ENCODE data around the gene ELL. TPM values are rescaled to one million over a fixed set of nuclear protein-coding genes. Genes with fewer than 3 reads are reported as not detected.
A peak's percentile ranks its signal among the peaks of the same experiment; 100 is the strongest.

Gene ELL
- total RNA-seq (10 to 100 TPM in 3 of 5 donors, 1 to 10 TPM in 2; 8.0 to 88.7 (median 13.5) TPM), polyA plus RNA-seq (10 to 100 TPM in 1 of 3 donors, 1 to 10 TPM in 2; 4.1 to 12.7 (median 8.1) TPM)
- long read RNA-seq, donor 1, full-length matches to known transcripts = 1 of 1 reads
- long read RNA-seq, donor 1, partial matches to known transcripts = 0 of 1 reads
- long read RNA-seq, donor 1, other reads (novel, unspliced or antisense) = 0 of 1 reads
- long read RNA-seq, donor 2, full-length matches to known transcripts = 2 of 2 reads
- long read RNA-seq, donor 2, partial matches to known transcripts = 0 of 2 reads
- long read RNA-seq, donor 2, other reads (novel, unspliced or antisense) = 0 of 2 reads
- long read RNA-seq, donor 3, full-length matches to known transcripts = 1 of 1 reads
- long read RNA-seq, donor 3, partial matches to known transcripts = 0 of 1 reads
- long read RNA-seq, donor 3, other reads (novel, unspliced or antisense) = 0 of 1 reads
- long read RNA-seq, donor 4 = 0 reads
- long read RNA-seq, donor 5, partial matches to known transcripts = 0 of 1 reads
- long read RNA-seq, donor 5, other reads (novel, unspliced or antisense) = 0 of 1 reads
- long read RNA-seq, donor 6, full-length matches to known transcripts = 3 of 2,551 reads
- long read RNA-seq, donor 6, partial matches to known transcripts = 1,408 of 2,551 reads
- long read RNA-seq, donor 6, other reads (novel, unspliced or antisense) = 1,140 of 2,551 reads
- long read RNA-seq, donor 7 = 0 reads
- long read RNA-seq, donor 8, full-length matches to known transcripts = 1 of 1 reads
- long read RNA-seq, donor 8, partial matches to known transcripts = 0 of 1 reads
- long read RNA-seq, donor 8, other reads (novel, unspliced or antisense) = 0 of 1 reads
- long read RNA-seq, donor 9, partial matches to known transcripts = 0 of 1 reads
- long read RNA-seq, donor 9, other reads (novel, unspliced or antisense) = 0 of 1 reads
- long read RNA-seq, donor 10, partial matches to known transcripts = 0 of 1 reads
- long read RNA-seq, donor 10, other reads (novel, unspliced or antisense) = 0 of 1 reads

DNA sequence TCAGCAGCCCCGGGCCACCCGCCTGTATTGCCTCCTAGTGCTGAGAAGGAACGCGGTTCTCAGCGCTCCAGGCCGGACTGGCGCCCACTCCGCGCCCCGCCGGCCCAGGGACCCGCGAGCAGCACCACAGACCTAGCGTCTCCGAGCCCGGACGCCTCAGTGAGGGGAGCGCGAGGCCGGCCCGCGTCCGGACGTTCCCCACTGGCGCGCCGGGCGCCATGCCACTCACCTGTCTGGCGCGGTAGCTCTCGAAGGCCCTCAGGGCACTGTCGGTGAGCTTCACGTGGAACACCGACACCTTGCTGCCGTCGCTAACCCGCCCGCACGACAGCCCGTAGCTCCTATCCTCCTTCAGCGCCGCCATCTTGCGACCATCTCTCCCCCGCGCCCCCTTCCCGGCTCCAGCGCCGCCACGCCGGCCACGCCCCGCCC, at the start of gene ELL:
Gene ELL, minus strand, starts transcription at position 379 of the 432 bp plus-strand sequence. Its CDS starts 15 bp downstream, at position 364.
- TF ChIP-seq POLR2AphosphoS5 (IDR thresholded peaks at IDR 0.05) = peak; percentile 68 to 95 (median 77)
- no peak for TF ChIP-seq EP300 (IDR thresholded peaks at IDR 0.05)
- TF ChIP-seq, protein P1, sequence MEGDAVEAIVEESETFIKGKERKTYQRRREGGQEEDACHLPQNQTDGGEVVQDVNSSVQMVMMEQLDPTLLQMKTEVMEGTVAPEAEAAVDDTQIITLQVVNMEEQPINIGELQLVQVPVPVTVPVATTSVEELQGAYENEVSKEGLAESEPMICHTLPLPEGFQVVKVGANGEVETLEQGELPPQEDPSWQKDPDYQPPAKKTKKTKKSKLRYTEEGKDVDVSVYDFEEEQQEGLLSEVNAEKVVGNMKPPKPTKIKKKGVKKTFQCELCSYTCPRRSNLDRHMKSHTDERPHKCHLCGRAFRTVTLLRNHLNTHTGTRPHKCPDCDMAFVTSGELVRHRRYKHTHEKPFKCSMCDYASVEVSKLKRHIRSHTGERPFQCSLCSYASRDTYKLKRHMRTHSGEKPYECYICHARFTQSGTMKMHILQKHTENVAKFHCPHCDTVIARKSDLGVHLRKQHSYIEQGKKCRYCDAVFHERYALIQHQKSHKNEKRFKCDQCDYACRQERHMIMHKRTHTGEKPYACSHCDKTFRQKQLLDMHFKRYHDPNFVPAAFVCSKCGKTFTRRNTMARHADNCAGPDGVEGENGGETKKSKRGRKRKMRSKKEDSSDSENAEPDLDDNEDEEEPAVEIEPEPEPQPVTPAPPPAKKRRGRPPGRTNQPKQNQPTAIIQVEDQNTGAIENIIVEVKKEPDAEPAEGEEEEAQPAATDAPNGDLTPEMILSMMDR (IDR thresholded peaks at IDR 0.05) = no peak
- TF ChIP-seq POLR2A (IDR thresholded peaks at IDR 0.05) = peak in 2 of 4 donors; percentile 79 to 85
- intact Hi-C loops (cut with DNase I; ENCODE audit: low total_unique reads) = no loop called here
- no peak for DNase-seq
- Histone ChIP-seq H3K4me3 (peak within 1 kb of the TSS; percentile 73 to 99 (median 91)), H3K27me3 (no peaks in the 10 kb centered on the region), H3K27ac (peak within 1 kb of the TSS; percentile 97 to 100 (median 99)), H3K4me1 (peaks cover 18 to 43% (median 39%) of the 10 kb centered on the region in 4 donors), H3K9me3 (no peaks in the 10 kb centered on the region), H3K36me3 (no peaks in the 10 kb centered on the region)
- 0 to 1% (median 0%) methylated on average over 21 to 52 of the region's 52 CpGs for WGBS, 5 donors

DNA sequence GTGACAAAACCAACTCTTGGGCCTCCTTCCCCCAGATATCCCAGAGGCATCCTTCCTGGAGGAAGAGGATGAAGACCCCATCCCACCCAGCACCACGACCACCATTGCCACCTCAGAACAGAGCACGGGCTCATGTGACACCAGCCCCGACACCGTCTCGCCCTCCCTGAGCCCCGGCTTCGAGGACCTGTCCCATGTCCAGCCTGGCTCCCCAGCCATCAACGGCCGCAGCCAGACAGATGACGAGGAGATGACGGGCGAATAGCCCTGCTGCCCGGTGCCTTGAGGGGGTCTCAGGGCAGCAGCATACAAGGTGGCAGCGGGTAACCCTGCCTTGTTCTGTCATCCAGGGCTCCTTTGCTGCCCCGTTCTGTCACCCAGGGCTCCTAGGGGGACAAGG, 46.5 kb upstream of the ELL start:
- TF ChIP-seq EP300 (IDR thresholded peaks at IDR 0.05) = no peak
- TF ChIP-seq POLR2A (IDR thresholded peaks at IDR 0.05) = no peak
- TF ChIP-seq, protein P1 (IDR thresholded peaks at IDR 0.05) = no peak
- no peak for TF ChIP-seq POLR2AphosphoS5 (IDR thresholded peaks at IDR 0.05)
- Histone ChIP-seq H3K4me3 (no peak overlapping the region), H3K27me3 (no peaks in the 10 kb centered on the region), H3K4me1 (peaks cover 12 to 21% (median 20%) of the 10 kb centered on the region in 4 donors), H3K27ac (no peak overlapping the region), H3K9me3 (no peaks in the 10 kb centered on the region), H3K36me3 (peaks cover 51 to 71% (median 67%) of the 10 kb centered on the region in 4 donors)
- no peak for DNase-seq
- intact Hi-C loops (cut with DNase I; ENCODE audit: low total_unique reads) = loop anchor here (10.0 kb wide), 1 partner anchor 104 kb away; no protein-coding TSS in a partner anchor
- WGBS, 5 donors = 92 to 100% (median 94%) methylated on average over 6 to 15 of the region's 15 CpGs

DNA sequence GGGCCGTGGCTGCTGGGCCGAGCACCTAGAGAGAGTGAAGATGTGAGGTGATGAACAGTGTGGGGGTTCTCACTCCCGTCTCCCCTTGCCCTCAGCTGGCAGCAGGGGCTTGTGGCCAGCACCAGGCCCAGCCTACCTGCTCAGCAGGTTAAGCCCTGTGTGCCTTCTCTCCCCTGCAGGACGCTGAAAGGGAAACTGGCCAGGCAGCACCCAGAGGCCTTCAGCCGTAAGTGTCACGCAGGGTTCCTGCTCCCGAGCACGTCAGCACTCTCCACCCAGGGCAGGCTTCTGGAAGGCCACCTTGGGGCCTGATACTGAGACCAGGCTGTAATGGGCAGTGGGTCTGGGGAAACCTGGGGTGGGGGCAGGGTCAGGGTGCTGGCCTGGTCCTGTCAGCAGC, 45.1 kb upstream of the ELL start:
- Histone ChIP-seq H3K27me3 (no peaks in the 10 kb centered on the region), H3K4me3 (no peak overlapping the region), H3K36me3 (peaks cover 54 to 78% (median 77%) of the 10 kb centered on the region in 4 donors), H3K27ac (no peak overlapping the region), H3K4me1 (peaks cover 0 to 8% (median 7%) of the 10 kb centered on the region in 4 donors), H3K9me3 (no peaks in the 10 kb centered on the region)
- intact Hi-C loops (cut with DNase I; ENCODE audit: low total_unique reads) = loop anchor here (10.0 kb wide), 1 partner anchor 102 kb away; no protein-coding TSS in a partner anchor
- DNase-seq = no peak
- TF ChIP-seq POLR2A (IDR thresholded peaks at IDR 0.05) (no peak), POLR2AphosphoS5 (IDR thresholded peaks at IDR 0.05) (no peak), EP300 (IDR thresholded peaks at IDR 0.05) (no peak)
- TF ChIP-seq, protein P1 (IDR thresholded peaks at IDR 0.05) = no peak
- 88 to 100% (median 94%) methylated on average over 4 to 8 of the region's 8 CpGs for WGBS, 5 donors
